MV-4-11 (cell line): ENCODE results near the gene SLIT1.

ENCODE experiments used
- DNase-seq: peaks from one replicate; lab custom pipeline; 2025; lab: John Stamatoyannopoulos, UW

Gene SLIT1

DNA sequence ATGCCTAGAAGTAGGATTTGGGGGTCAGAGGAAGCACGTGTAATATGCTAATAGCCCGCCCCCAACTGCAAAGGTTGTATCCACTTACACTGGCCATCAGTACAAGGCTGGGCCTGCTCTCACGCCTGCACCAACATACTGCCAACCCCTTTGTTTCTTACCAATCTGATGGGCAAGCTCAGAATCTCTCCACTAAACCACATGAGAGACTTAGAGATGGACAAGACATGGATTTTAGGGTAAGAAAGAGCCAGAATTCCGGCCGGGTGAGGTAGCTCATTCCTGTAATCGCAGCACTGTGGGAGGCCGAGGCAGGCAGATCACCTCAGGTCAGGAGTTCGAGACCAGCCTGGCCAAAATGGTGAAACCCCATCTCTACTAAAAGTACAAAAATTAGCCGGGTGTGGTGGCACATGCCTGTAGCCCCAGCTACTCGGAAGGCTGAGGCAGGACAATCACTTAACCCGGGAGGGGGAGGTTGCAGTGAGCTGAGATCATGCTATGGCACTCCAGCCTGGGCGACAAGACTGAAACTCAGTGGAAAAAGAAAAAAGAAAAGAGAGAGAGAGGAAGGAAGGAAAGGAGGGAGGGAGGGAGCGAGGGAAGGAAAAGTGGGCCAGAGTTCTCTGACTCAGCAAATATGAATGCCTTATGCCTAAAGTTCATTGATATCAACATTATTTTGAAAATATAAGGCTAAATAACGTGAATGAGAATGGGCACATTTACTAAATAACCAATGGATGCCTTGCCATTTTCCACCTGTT is 162.2 kb downstream of the SLIT1 start:
- no peak for DNase-seq

DNA sequence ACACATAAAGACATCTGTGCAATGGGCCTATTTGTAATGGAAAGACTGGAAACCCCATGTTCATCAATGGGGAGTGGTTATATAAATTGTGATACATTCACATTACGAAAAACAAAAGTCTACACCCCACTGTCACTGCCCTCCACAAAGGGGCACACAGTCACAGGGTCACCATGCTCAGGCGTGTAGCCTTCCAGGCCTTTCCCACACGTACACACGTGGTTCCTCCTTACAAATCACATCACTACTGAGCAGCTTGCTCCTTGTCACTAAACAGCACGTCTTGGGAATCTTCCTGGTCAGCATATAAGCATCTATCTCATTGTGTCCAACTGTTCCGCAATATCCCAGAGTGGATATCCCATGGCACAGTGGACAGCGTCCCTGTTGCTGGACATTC is 163.1 kb downstream of the SLIT1 start:
- no peak for DNase-seq

DNA sequence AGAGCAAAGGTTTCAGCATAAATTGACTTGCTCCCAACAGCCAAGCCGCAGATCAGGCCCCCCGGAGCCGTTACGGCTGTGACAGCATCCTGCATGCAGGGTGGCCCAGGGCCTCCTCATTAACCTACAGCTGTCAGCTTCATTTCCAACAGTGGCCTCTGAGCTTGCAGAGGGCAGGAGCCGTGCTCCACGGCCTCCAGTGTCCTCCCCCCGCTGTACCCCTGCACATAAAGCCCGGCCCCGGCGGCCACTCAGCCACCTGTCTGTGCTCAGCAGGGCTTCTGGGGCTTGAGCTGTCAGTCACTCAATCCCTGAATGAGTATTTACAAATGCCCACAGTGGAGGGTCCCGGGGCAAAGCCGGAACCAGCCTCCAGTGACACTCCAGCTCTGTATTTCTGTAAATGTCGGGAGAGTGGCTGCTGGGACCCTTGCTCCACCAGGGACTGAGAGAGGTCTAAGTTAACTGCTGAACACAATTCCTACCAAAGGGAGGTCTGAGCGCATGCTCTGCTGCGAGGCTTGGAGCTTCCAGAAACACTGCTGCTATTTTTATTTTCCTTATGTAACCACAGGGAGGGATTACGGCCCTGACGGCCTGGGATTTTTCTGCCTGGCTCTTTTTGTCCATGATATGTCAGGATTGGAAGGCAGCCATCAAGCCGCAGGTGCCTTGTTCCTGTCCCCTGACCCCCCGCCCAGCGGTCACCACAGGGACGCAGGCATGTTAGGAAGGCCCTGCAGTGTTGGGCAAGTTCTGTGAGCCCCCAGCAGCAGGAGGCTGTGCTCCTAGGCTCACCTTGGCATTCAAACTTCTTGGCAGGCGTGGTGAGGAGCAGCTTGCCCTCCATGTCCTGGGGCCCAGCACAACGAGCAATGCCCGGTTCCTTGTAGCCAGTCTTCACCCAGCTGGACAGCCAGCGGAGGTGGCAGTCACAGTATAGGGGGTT is 165.0 kb downstream of the SLIT1 start:
- no peak for DNase-seq

DNA sequence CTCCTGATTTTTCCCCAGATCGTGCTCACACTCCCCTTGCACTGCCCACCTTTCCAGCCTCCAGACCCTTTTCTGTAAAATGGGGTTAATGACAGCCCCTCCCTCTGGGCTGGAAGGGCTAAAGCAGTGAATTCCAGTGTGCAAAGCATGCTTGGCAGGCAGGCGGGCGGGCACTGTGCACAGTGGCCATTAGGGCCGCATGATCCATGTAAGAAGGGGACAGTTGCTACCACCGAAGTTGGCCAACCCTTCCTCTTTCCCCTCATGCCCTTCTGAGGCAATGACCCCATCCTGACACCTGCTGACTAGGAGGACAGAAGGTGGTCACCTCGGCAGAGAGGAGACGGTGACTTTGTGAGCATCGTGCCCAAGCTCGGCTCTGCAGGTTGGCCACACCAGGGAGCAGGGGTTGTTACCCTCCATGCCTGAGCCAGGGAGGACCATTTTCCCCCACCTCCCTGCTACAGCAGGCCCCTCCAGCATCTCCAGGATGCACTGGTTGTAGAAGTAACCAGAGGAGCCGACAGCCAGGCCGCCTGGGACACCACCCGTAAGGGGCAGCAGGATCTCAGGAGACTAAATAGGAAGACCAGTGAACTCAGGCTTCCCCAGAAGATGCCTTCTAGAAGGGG is 166.4 kb downstream of the SLIT1 start:
- DNase-seq: no peak

DNA sequence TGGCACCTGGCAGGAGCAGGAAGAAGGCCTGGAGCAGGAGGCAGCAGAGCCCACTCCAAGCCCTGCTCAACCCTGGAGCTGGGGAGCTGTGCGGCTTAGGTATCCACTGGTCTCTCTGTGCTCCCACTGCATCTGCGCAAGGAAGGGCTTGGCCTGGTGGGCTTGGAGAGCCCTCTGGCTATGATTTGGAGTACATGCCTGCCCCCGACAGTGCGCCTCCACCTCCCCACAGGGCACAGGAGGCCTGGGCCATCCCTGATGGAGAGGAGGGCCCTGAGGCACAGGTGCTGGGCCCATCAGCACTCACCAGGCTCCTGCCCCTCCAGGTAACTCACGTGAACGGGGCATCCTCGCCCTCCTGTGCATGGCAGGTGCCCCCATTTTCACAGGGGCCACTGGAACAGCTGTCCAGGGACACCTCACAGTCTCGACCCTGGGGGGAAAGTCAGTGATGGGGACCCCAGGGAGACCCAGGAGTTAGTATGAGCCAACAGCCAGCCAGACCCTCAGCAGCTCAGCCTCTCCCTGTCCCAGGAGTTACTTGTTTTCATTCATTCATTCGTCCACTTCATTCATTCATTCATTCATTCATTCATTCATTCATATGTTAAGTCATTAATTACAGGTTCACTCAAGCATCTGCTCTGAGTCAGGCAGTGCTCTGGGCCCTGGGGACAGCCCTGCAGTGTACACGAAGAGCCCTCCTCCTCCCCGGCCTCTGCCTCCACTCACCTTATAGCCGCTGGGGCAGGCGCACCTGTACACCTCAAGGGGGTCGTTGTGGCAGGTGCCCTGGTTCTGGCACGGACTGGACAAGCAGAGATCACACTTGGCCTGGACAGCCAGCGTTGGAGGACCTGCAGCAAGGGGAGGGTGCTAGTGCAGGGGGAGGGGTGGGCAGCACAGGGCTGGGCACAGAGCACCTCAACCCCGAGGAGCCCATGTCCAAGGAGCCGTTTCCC is 167.2 kb downstream of the SLIT1 start:
- DNase-seq: no peak

DNA sequence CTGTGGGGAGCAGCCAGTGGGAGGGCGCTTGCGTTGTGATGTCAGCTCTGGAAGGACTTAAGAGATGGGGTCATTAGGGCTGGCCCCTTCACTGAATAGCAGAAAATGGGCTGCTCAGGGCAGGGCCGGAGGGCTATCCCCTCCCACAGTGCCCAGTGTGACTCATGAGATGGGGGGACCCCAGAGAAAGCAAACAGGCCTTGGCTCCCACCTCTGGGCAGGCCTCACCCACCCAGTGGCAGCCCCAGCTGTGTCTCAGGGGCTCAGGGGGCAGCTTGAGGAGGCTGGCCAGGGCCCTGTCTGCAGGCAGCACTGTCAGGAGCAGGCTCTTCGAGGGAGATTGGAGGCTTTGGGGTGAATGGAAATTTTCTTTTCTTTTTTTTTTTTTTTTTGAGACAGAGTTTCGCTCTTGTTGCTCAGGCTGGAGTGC is 168.3 kb downstream of the SLIT1 start:
- no peak for DNase-seq

DNA sequence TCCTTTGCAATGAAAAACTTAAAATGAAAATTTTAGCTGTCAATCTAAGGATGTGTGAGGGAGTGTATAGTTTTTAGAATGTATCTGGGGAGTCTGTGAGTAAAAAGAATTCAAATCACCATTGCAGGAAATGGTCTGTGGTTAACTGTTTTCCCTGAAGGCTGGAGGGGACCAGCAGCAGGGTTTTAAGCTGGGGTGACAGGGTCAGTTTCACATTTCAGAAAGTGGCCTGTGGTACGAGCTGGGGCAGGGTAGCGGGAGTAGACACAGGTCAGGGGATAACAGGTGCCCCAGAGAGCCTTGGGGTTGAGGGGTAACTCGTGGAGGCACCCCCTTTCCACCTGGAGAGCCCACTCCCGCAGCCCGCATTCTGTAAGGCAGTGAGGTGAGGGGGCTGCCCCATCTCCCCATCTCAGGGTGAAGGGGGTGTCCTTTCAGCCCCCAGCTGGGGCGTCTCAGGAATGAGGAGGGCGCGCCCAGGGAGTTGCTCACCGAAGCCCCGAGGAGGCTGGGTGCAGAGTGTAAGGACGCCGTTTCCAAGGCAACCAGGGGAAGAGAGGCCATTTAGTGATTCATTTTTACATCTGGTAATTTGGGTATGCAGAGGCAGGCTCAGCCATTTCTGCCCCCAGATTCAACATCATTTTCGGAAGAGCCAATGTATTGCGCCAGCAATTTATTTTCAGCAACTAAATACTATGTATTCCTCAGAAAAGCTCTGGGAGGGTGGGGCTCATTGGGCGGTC is 168.9 kb downstream of the SLIT1 start:
- peak; percentile 54 for DNase-seq

DNA sequence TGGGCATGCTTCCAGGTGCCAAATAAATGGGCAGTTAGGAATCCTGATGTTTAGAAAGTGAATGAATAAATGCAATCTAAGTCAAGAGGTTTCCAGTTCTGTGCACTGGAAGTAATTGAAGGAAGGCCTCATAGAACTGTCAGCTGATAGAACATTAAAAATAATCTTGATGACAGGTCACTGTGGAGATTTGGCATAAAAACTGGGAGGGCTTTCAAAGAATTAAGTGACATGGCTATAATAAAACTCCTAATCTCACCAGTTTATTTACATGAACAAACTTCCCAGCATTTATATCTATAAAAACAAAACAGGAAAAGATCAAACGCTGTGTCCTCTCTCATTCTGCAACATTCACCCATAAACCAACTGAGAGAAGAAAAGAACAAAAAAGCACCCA is 170.5 kb downstream of the SLIT1 start:
- DNase-seq: no peak

DNA sequence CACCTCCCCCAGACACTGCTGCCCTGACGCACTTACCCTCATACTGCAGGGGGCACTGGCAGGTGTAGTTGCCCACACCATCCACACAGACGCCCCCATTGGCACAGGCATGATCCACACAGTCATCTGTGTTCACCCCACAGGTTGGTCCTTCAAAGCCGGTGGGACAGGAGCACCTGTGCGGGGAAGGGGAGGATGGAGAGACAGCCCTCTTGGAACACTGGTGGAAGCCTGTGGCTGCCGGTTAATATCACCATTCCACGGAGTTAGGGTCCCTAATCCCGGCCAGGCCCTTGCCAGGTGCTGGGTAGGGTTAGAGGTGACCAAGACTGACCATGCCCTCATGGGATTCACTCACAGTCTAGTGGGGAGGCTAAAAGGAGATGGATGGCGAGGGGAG is 171.8 kb downstream of the SLIT1 start:
- no peak for DNase-seq

DNA sequence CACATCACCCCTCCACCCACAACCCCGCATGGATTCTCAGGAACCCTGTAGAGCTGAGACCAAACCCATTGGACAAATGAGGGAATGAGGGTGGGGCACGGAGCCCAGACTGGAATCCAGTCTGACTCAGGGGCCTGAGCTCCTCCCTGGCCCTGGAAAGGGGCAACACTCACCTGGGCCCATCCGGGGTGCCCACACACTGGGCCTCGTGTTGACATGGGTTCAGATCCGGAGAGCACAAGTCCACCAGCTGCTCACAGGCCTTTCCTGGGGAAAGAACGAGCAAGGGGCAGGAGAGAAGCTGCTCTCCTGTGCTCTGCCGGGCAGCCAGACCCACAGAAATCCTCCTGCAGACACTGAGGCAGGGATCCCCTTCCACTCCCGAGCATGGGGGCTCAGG is 172.2 kb downstream of the SLIT1 start:
- no peak for DNase-seq

DNA sequence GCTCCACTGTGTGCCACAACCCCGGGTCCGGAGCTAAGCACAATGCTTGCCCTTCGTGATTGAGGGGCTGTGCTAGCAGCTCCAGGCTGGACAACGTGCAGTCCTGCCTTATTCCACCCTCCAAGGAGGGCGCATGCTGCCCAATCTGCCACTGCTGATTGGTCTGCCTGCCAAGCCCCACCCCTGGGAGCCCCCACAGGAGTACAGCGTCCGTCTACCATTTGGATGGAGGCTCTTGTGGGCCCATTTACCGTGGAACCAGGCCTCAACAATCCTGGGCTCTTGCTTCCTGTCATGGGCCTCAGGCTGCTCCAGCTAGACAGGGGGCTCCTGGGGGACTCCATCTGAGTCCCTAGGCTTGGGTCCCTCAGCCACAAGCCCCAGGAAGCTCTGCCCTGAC is 173.3 kb downstream of the SLIT1 start:
- no peak for DNase-seq

DNA sequence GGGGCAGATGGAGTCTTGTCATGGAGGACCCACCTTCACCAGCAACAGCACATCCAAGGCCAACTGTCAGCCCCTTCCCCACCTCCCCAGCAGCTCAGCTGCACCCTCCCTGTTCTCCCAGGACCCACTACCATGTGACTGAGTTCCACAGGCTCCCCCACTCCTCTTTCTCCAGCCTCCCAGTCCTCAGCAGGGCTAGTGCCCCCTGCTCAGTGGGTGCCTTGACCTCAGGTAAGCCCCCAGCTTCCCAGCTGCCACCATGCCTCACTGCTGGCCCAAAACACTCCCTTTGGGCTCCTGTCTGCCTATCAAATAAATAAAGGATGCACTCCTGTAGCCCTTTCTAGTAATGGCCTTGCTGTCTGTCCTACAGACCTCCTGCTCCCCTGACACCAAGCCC is 174.4 kb downstream of the SLIT1 start:
- DNase-seq: no peak

DNA sequence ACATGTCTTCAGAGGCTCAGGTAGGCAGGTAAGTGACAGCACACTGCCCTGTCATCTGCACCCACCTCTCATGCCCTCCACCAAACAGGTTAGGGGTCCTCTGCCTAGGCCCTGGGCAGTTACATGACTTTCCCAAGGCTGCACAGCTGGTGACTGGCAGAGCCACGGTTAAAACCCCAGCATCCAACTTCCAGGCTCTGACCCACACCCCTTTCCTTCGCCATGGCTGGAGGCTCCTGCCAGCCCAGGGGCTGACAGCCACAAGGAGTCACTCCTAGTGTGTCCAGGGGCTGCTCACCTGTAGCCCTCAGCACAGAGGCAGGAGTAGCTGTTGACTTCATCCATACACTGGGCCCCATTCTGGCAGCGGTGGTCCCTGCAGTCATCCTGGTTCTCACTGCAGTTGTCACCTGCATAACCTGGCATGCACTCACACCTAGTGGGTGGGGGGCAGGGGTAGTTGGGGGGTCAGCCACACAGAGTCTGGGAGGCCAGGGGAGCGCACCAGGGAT is 175.0 kb downstream of the SLIT1 start:
- DNase-seq: no peak

DNA sequence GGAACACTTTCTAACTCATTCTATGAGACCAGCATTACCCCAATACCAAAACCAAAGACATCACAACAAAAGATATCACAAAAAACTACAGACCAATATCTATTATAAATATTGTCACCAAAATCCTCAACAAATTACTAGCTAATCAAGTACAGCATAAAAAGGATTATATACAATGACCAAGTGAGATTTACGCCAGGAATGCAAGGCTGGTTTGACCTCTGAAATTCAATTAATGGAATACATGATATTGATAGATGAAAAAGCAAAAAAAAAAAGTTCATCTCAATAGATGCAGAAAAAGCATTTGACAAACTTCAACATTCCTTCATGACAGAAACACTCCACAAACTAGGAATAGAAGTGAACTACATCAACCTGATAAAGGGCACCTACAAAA is 178.3 kb downstream of the SLIT1 start:
- DNase-seq: no peak

DNA sequence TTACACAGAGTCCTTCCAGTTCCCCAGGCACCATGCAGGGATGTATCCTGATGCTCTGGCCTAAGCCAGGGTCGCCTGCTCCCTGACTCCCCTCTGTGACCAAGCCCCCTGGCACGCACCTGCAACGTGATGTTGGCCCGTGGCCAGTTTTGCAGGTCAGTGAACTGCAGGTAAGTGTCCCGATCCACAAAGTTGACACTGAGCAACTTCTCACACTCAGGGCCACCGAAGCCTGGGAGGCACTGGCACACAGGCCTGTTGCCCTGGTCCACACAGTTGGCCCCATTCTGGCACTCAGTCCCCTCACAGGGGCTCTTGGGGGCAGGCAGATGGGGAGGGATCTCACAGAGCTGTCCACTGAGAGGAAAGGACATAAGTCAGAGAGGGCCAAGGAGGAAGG is 179.4 kb downstream of the SLIT1 start:
- DNase-seq: no peak

DNA sequence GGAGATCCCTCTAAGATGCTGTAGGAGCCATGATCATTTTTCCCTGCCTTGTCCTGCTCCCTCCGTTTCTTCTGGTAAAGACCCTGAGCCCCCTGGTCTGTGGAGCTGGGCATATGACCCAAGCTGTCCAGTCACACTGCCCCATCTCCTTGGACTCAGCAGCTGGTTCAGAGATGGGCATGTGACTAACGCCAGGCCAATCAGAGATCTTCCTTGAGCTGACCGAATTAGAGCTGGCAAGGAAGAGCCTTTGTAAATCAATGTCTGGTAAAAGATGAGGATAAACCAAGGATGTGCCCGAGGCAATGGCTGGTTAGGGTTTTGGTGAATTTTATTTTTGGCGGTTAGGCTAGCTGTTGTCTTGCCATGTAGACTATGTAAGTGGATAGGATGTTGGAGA is 180.4 kb downstream of the SLIT1 start:
- DNase-seq: no peak

DNA sequence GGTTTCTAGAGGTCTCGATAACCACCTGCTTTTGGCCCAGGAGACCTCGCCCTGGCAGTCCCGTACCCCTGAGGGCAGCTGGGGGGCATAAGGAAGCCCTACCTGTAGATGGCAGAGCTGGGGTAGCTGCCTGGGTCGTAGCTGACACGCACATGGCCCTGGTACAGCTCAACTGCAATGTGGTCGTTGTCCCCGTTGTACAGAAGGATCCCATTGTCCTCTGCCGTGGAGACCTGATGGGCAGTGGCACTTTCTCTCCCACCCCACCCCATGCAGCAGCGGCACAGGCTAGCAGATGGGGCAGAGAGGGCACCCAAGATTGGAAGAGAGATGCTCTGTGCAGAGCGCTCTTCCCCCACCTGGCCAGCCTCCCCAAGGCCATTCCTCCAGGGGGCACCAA is 181.2 kb downstream of the SLIT1 start:
- DNase-seq: no peak

DNA sequence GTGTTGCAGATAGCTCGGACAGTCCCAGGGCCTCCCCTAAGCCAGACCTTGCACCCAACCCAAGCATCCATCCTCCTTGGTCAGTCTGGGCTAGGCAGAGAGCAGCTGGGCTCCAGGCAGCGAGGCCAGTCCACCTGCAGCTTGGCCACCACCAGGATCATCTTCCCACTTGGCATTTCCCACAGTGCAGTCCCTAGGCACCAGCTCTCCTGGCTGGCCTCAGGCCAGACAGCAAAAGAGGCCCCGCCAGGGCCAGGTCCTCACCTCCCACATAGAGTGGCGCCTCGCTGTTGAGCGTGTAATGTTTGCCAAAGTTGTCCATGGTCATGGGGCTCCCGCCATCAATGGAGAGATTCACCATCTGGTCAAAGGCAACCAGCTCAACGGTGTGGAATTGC is 182.0 kb downstream of the SLIT1 start:
- no peak for DNase-seq

DNA sequence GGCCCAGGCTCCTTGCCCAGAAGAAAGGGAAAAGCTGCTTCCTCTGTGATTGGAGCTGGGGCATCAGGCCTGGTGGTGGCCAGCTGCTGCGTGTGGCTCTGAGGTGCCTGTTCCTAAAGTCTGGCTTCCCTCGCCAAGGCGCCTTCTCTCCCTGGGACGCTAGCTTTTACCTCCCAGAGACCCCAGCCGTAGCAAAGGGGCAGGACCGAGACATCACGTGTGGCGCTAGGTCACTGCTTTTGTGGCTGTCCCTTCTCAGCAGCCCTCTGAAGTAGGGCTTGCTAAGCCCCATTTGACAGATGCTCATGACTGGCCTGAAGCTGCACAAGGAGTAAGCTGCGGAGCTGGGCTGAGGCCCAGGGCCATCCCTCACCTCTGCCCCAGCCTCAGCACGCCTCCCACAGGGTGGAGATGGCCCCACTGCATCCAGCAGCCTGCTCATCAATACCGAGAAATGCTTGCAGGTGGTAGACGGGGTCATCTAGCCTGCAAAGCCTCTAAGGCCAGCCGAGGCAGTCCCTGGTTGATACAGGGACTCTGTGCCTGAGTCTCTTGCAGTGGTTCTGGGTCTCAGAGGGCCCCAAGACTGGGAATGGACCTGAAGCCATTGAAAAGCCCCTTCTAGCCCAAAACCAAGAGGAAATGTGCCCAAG is 182.5 kb downstream of the SLIT1 start:
- no peak for DNase-seq

DNA sequence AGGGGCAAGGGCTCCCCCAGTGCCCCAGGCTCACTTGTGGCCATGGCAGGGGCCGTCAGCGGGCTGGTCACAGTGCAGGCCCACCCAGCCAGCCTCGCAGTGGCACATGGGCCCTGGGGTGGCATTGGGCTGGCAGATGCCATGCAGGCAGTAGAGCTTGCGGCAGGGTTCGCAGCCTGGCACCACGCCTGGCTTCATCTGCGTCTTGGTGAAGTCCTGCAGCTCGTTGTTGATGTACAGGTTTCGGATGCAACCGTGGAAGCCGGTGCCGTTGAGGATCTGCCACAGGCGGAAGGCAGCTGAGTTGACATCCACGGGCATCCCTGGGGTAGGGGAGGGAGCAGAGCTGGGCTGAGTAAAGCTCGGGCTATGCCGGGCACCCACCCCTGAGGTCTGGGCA is 183.1 kb downstream of the SLIT1 start:
- no peak for DNase-seq
